NOMO-1 treated with DMSO at 0.1 percent for 48 hours (cell line): ENCODE results near the gene MDN1.
A peak's percentile ranks its signal among the peaks of the same experiment; 100 is the strongest.

ENCODE experiments used
- DNase-seq: peaks from one replicate; lab custom pipeline; 2025; ENCODE audit not compliant: unreplicated experiment; lab: John Stamatoyannopoulos, UW

Gene MDN1

DNA sequence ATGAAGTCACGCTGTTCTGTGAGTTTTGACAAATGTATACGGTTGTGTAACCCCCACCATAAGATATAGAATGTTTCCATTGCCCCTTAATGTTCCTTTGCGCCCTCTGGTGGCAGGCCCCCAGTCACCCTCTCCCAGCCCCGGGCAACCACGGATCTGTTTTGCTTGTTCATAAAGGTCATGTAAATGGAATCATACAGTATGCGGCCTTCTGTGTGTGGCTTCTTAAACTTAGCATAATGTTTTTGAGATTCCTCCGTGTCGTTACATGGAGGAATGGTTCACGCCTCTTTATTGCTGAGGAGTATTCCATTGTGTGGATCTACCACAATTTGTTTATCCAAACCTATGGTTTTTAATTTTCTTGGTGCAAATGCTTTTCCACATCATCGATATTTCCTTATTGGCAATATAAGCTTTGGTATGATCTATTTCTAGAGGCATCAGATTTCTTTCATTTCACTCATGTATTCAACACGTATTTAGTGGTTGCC lies 209.4 kb downstream of the MDN1 start:
- DNase-seq: peak; percentile 58

DNA sequence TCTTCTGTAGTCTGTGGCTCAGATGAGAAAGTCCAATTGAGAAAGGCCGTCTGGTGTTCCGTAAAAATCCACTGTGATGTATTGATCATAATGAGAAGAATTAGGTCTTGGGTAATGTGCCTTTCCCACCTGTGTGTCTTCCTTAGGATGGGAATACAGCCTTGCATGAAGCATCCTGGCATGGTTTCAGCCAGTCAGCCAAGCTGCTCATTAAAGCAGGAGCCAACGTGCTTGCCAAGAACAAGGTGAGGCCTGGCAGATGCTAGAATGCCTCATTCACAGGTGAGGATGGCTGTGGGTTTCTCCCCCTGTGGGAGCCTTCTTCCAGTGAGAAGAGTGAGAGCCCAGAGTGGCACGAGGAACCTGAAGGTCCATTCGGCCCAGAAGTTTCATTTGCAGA lies 213.7 kb downstream of the MDN1 start:
- no peak for DNase-seq

DNA sequence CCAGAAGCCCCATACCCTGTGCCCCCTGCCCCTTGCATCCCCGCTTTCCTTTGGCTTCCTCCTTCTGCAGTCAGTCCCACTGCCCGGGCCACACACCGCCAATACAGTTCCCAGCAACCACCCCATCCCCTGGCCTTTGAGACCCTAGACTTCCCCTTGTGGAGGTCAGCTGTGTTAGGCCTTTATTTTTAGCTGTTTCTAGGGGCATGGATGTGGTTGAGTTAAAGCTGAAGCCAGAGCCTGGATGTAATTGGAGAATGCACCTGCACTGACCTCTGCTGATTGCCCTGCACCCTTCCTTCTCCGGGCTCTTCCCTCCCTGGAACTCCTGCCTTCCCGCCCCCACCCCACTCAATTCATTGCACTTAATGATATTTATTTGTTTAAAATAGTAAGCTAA lies 214.9 kb downstream of the MDN1 start:
- DNase-seq: no peak

DNA sequence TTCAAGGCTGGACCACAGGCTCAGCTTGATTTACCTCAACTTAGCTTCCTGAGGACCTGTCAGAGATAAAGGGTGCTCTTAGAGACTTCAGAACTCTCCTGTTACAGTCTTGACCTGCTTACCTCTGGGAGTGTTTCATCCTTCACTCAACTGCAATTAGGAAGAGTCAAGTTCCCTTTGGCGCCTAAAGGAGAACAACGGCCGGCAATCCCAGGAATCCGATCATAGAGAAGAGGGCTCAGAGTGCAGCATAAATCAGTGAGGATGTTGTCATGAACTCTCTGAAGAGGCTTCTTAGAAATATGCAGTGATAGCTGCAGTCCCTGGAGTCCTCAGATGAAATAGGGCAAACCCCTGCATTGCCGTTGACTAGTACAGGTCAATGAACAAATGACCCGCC lies 217.4 kb downstream of the MDN1 start:
- no peak for DNase-seq

DNA sequence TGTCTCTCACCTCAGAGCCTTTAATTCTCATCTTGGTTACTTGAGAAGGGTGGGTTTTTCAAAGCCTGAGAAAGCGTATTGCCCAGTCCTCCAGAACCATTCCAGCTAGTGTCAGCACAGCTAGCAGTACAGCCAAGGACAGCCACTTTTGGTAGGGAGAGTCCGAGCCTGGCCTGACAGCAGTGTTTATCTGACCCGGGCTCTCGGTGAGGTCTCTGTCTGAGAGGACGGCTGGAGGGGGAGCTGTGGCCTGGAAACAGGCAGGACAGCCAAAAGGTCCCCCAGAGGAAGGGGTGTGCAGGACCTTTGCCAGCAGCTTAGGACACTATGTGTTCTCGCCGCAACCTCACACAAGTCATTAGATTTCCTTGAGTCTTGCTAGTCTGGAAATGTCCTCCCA lies 219.9 kb downstream of the MDN1 start:
- no peak for DNase-seq

DNA sequence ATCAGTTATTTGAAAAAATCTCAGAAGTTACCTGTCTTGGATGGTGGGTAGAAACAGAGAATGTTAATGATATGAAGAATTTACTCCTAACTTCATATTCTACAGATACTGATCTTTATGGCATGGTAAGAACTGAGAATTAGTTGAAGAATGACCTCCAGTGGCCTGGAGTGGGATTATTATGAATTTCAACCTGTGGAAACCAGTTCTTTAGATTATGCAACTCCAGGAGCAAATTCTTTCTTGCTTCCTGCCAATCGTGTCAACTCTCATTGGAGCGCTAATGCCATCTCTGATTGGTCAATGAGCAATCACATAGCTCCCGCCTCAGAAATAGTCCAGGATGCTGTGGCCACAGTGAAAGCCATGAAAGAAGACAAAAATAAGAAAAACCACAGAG lies 221.6 kb downstream of the MDN1 start:
- peak; percentile 63 for DNase-seq

DNA sequence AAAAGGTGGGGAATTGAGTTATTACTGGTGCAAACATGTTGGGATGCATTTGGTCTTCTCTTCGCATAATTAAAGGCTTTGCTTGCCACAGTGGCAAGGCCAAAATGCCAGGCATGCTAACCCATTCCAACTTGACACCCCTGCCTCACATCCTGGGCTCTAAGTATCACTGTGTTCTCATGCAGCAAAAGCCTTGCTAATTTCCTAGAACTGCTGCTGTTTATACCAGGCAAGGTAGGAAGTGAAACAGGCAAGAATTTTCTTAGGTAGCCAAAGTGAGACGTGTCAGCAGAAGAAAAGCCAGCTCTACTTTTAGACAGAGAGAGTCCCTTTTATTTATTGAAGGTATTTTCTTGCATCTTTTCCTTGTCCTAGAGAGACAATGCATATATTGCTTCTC lies 222.2 kb downstream of the MDN1 start:
- DNase-seq: no peak

DNA sequence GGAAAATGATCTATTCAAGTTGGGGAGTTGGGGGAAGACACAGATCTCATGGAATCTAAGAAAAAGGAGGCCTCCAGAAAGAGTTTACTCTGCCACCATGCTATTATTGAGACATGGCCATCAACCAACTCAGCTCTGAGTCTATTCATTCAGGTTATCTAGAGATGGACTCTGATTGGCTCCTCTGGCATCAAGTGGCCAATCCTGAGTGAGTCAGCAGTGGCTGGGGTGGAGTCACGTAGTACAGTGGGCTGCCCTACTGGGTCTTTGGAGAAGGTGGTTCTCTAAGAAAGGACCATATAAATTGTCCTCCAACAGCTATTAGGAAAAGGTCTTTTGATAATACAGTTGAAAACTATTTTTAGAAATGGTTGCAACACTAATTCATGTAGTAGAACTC lies 223.1 kb downstream of the MDN1 start:
- DNase-seq: no peak

DNA sequence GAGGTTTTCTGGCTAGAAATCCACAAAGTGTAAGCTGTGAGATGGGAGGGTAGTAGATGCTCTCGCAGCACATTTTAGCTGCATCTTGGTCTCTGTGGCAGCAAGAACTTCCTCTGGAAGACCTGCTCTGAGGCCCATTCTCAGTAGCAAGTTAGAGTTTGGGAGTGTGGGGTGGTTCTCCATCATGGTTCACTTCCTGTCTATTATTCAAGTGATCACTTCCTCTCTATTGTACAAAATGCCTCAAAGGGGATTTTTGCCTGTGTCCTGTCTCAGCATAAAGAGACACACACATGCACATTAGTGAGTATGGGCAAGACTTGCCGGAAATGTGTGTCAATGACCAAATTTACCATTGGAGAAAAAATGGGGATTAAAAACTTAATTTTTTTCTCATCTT lies 223.5 kb downstream of the MDN1 start:
- peak; percentile 34 for DNase-seq
